GM21529 (cell line): ENCODE measurements around the gene KRTAP5-7.
"Not testable (repeated sequence)": the region's sequence is repeated elsewhere in the genome, so short reads cannot be mapped to it uniquely, and the experiment has no call there.

Source experiments
- ATAC-seq: cut with Tn5 transposase; IDR thresholded peaks from one replicate; pipeline ENCODE4 v1.9.1; 2021; ENCODE audit not compliant: unreplicated experiment

Gene KRTAP5-7

DNA sequence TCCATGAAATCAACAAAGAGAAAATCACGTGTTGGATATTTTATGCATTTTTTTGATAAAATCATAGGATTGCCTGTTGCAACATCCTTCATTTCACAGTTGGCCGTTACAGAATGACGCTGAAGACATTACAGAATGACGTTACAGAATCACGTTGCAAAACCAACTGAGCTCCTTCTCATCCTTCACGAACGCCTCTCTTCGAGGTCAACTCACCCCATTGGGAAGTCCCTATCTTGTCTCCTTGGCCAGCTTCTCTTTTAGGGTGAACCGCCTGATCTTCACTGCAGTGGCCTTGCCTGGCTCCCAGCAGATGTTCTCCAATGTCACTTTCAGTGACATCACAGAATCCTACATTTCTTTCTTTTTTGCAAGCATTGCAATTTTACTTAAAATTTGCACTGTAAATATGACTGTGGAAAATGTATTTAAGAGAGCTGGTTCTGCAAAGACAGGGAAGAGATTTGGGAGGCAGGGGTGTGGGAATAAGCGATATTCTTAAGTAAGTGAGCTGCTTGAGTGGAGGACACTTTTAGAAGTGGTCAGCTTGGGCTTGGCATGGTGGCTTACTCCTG is 5.1 kb downstream of the KRTAP5-7 start:
- ATAC-seq = no peak

DNA sequence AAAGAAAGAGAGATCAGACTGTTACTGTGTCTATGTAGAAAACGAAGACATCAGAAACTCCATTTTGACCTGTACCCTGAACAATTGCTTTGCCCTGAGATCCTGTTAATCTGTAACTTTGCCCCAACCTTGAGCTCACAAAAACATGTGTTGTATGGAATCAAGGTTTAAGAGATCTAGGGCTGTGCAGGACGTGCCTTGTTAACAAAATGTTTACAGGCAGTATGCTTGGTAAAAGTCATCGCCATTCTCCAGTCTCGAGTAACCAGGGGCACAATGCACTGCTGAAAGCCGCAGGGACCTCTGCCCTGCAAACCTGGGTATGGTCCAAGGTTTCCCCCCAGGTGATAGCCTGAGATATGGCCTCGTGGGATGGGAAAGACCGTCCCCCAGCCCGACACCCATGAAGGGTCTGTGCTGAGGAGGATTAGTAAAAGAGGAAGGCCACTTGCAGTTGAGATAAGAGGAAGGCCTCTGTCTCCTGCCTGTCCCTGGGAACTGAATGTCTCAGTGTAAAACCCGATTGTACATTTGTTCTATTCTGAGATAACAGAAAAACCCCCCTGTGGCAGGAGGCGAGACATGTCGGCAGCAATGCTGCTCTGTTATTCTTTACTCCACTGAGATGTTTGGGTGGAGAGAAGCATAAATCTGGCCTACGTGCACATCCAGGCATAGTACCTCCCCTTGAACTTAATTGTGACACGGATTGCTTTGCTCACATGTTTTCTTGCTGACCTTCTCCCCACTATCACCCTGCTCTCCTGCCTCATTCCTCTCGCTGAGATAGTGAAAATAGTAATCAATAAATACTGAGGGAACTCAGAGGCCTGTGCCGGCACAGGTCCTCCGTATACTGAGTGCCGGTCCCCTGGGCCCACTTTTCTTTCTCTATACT is 7.9 kb downstream of the KRTAP5-7 start:
- ATAC-seq = not testable (repeated sequence)

DNA sequence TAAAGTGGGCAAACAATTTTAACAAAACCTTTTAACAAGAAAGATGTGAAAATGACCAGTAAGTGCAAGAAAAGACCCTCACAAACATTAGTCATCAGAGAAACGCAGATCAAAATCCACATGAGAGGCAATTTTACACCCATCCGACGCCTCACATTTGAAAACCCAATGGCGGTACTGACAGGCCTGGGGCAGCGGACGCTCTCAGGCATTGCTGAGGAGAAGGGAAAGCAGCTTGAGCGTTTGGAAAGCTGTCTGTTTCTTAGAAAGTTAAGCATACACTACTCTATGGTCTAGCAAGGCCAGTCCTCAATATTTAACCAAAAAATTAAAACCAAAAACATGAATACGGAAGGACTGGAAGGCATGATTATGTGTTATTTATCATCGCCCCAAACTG is 8.8 kb downstream of the KRTAP5-7 start:
- ATAC-seq = no peak

DNA sequence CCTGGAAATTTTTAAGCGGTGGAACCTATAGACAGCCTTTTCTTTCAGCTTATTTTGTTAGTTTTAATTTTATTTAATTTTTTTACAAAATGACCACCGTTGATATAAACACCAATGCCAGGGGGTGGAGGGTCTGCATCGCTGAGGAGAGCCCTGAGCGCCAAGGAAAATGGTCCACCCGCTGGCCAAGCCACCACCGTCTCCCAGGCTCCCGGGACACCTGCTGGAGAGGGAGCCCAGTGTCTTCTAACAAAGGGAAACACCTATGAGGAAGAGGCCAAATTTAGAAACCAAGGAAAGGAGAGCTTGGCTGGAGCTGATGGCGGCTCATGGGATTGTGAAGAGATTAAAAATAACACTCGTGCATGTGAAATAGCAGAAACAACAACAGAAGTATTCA is 10.5 kb downstream of the KRTAP5-7 start:
- ATAC-seq = no peak

DNA sequence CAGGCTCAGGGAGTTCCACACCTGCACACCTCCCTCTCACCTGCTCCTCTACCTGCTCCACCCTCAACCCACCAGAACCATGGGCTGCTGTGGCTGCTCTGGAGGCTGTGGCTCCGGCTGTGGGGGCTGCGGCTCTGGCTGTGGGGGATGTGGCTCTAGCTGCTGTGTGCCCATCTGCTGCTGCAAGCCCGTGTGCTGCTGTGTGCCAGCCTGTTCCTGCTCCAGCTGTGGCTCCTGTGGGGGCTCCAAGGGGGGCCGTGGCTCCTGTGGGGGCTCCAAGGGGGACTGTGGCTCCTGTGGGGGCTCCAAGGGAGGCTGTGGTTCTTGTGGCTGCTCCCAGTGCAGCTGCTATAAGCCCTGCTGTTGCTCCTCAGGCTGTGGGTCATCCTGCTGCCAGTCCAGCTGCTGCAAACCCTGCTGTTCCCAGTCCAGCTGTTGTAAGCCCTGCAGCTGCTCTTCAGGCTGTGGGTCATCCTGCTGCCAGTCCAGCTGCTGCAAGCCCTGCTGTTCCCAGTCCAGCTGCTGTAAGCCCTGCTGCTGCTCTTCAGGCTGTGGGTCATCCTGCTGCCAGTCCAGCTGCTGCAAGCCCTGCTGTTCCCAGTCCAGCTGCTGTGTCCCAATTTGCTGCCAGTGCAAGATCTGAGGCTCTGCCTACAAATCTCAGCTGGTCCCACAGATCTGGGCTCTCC is 11.1 kb downstream of the KRTAP5-7 start, which contains the start of gene KRTAP5-8:
Gene KRTAP5-8, plus strand, starts transcription at position 49 of the 689 bp plus-strand sequence. Its CDS starts 31 bp downstream, at position 80.
- ATAC-seq = not testable (repeated sequence)

DNA sequence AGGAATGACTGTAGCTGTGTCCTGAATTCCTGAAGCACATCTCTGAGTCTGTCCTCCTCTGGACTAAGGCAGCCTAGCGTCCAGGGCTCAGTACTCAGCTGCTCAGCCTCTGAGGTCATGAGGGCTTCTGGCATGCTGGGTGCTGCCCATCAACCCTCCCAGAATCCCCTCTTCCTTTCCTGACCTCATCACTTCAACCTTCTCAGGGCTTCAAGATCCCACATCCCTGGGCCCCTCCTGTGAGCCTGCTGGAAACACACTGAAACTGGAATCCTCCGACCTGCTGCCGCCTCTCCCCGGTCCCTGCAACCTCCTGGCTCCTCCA is 11.6 kb downstream of the KRTAP5-7 start:
- no peak for ATAC-seq

DNA sequence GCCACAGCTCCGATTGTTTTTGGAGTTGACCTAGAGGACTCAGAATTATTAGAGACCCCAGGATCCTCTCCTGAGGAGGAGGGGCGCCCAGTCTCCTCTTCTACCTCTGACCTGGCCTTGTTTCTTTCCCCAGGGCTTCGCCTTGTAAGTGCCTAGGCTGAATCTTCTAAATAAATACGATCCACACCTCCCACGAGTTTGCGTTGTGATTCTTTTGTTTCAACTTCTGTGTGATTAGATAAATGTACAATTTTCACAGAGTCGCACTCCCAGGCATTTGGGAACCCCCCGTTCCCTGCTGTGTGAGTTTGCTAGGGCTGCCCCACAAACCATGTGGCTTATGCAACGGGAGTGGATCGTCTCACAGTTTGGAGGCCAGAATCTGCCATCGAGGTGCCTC is 11.9 kb downstream of the KRTAP5-7 start:
- ATAC-seq = no peak

DNA sequence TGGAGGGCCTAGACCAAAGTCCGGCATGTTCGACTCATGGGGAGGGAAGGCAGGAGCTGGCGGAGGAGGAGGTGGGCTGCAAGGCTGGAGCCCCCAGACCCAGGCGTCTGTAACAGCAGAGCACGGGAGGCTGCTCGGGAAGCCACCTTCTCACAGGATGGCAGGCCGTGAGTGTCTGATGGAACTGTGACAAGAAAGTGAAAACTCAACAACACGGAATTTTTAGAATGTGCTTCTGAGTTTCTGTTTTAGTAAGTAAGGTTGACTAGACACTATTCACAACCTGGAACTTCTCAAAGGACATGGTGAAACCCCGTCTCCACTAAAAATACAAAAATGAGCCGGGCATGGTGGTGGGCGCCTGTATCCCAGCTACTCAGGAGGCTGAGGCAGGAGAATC is 12.9 kb downstream of the KRTAP5-7 start:
- ATAC-seq = not testable (repeated sequence)

DNA sequence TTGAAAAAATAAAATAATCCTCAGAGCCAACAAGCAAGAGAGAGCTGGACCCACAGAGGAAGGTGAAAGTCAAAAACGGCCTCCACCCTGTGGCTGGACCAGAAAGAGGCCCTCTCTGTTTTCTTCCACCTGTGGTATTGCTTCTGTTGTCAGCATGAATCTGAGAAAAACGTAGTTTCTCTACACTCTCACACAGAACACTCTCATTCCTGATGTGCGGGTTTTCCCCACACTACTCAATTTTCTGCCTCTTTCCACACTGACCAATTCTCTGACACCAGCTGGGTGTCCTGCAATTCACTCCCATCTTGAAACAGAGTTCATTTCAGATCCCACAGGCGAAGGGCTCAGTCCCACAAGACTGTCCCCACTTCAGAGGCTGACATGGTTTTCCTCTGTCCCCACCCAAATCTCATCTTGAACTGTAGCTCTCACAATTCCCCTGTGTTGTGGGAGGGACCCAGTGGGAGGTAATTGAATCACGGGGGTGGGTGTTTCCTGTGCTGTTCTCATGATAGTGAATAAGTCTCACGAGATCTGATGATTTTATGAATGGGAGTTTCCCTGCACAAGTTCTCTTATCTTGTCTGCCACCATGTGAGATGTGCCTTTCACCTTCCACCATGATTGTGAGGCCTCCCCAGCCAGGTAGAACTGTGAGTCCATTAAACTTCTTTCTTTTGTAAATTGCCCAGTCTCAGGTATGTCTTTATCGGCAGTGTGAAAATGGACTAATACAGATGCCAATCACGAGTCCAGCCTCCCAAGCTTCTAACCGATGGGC is 13.6 kb downstream of the KRTAP5-7 start:
- ATAC-seq = peak; percentile 71

DNA sequence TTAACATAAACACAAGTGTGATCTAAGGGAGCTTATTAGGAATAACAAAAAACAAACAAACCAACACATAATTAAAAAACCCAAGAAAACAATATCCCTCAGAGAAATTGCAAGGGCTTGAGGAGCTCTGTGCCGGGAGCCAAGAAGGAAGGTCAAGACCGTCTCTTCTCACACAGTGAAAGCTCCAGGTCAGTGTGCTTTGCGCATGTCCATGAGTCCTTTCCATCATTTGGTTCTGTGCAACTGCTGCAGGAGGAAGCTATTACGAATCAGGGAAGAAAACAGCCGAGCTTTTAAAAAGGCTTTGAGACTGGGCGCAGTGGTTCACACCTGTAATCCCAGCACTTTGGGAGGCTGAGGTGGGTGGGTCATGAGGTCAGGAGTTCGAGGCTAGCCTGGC is 15.3 kb downstream of the KRTAP5-7 start:
- no peak for ATAC-seq

DNA sequence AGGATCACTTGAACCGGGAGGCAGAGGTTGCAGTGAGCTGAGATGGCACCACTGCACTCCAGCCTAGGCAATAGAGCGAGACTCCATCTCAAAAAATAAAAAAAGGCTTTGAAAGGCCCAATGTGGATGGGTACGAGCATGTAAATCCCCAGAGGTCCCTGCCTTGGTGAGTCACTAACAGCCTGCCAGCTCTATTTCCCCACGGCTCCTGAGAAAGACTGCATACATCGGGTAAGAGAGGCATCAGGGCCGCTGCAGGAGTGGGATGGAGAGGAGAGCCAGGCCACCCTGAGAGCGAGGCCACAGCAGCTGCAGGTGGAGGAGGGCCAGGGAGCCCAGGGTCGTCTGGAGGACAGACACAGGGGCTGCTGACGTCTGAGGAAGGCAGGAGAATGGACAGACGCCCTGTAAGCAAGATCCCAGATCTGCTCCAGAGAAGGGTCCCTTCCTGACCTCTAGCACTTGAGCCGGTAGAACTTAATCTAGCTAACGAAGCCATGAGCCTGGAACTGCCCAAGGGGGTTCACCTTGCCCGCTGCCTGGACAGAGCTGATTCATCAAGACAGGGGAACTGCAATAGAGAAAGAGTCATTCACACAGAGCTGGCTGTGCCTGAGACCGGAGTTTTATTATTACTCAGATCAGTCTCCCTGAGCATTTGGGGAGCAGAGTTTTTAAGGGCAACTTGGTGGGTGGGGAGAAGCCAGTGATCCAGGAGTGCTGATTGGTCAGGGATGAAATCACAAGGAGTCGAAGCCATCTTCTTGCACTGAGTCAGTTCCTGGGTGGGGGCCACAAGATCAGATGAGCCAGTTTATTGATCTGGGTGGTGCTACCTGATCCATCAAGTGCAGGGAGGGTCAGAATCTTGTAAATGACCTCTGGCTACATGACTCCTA is 16.1 kb downstream of the KRTAP5-7 start:
- ATAC-seq = no peak

DNA sequence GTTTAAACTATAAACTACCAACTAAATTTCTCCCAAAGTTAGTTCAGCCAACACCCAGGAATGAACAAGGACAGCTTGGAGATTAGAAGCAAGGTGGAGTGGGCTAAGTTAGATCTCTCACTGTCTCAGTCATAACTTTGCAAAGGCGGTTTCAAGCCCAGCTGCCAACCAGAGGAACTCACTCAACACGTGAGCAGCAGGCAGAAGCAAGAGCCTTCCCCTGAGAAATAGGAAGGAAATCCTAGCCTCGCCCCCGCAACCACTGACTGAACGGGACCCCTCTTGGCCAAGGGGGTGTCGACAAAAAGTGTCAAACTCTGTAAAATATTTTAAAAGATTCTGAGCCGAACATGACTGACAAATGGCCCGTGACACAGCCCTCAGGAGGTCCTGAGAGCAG is 16.8 kb downstream of the KRTAP5-7 start:
- ATAC-seq = no peak

DNA sequence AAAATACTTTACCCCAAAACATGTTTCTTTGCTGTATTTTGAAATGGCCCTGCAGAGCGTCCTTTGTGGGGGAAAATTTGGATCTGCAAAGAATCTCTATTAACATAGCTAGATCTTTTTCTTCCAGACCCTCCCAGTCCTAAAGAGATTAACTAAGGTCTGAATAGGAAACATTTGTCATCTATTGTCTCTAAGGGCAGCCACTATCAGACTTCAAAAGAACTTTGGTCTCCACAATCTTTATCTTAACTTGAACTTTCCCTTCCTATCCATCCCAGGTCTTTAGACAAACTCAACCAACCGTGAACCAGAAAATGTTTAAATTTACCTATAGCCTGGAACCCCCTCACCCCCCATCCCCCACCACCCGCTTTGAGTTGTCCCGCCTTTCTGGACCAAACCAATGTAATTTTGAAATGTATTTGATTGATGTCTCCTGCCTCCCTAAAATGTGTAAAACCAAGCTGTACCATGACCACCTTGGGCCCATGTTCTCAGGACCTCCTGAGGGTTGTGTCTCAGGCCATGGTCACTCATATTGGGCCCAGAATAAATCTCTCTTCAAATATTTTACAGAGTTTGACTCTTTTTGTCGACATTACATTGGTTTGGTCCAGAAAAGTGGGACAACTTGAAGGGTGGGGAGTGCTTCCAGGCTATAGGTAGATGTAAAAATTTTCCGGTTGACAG is 17.6 kb downstream of the KRTAP5-7 start:
- ATAC-seq = no peak

DNA sequence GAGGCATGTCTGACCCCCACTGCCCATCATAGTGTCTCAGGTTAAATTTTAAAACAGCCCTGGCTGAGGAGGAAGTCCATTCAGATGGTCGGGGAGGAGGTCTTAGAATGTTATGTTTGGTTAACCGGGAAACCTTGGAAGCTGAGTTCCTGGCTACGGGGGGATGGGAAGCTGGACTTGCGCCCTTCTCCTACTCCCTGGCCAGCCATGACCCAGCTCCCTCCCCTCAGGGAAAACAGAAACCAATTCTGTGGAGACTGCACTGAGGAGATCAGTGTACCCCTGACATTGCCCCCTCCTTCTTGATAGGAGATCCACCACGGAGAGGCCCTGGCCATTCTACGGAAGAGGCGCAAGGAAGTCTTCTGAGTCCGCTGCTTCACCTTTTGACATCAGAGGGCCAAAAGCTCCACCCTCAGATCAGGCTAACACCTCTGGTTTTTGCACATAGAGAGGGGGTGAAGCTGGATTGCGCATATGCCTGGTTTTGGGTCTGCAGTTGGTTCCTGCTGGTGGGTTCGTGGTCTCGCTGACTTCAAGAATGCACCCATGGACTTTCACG is 18.4 kb downstream of the KRTAP5-7 start:
- ATAC-seq = no peak

DNA sequence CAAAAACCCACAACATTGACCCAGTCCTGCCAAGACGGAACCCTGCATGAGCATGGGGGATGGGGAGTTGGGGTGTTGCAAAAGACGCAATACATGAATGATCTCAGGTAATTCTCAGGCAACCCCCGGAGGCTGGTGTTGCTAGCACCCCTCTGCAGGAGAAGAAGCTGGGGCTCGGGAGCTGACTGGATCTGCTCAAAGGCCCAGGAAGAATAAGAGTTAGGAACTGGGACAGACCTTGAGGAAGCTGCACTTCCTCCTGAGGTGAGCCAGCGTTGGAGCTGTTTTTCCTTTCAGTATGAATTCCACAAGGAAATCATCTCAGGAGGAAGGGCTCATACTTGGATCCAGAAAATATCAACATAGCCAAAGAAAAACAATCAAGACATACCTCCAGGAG is 21.1 kb downstream of the KRTAP5-7 start, which contains the start of gene KRTAP5-9:
Gene KRTAP5-9, plus strand, starts transcription at position 301 of the 400 bp plus-strand sequence. CDS start 238 bp downstream, outside the sequence.
- ATAC-seq = no peak

DNA sequence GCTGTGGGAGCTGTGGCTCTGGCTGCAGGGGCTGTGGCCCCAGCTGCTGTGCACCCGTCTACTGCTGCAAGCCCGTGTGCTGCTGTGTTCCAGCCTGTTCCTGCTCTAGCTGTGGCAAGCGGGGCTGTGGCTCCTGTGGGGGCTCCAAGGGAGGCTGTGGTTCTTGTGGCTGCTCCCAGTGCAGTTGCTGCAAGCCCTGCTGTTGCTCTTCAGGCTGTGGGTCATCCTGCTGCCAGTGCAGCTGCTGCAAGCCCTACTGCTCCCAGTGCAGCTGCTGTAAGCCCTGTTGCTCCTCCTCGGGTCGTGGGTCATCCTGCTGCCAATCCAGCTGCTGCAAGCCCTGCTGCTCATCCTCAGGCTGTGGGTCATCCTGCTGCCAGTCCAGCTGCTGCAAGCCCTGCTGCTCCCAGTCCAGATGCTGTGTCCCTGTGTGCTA is 21.7 kb downstream of the KRTAP5-7 start:
- ATAC-seq = no peak

DNA sequence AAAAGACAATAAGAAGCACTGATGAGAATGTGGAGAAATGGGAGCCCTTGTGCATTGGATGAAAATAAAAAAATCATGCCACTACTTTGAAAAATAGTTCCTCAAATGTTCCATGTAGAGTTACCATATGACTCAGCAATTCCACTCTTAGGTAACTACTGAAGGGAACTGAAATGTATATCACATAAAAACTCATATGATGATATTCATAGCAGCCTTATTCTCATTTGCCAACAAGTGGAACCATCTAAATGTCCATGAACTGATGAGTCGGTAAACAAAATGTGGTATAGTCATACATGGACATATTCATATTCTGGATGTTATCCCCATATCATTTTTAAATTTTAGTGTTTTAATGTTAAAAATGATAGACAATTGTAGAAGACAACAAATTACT is 24.6 kb downstream of the KRTAP5-7 start:
- ATAC-seq = no peak

DNA sequence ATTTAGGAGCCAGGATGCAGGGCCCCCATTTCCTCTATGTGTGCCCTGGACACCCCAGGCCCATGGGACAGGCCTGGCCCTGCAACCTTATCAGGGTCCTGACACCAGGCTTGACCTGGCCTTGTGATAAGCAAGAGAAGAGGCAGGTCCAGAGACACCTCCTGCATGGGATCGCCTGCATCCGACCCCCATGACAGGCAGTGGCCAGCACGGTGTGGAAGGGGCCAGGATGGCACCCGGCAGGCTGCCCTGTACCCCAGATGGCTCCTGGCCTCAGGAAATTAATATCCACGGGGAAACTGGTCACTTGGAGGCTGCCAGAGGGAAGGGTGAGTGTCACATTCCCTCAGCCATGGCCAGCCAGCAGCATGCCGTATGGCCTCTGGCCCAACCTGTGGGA is 27.9 kb downstream of the KRTAP5-7 start:
- no peak for ATAC-seq

DNA sequence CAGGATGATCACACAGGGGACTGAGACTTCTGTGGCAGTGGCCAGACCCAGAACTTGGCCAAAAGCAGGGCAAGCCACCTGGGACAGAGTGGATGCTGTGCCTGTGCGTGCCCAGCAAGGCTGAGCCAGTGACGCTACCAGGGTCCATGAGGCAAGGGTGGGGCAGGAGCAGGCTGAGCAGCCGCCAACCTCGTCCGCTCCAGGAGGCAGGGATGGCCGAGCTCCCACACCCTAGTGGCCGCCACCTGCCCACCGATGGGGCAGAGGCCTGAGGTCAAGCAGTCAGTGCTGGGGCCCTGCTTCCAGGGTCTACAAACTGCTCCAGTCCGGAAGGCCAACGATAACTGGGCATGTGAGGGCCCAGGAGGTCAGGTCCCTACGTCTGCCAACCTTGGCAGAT is 28.4 kb downstream of the KRTAP5-7 start:
- no peak for ATAC-seq
